HL-60 (cell line): ENCODE measurements around the gene CDC42BPG.

ENCODE experiments used
- GABPA ChIP-seq: IDR thresholded peaks from 2 replicates; pipeline ENCODE4 v1.6.1; 2012; ENCODE audit warnings: low read depth
- POLR2AphosphoS5 ChIP-seq: IDR thresholded peaks from 2 replicates; pipeline ENCODE4 v1.6.1; 2012; ENCODE audit warnings: low read depth
- SPI1 ChIP-seq: IDR thresholded peaks from 2 replicates; pipeline ENCODE4 v1.6.1; 2012; ENCODE audit warnings: low read depth, mild to moderate bottlenecking, borderline replicate concordance
- TF ChIP-seq, protein P1 (sequence below): IDR thresholded peaks from one replicate; pipeline ENCODE4 v1.5.1; 2011; ENCODE audit warnings: low read length, control low read depth, inconsistent platforms; ENCODE audit not compliant: insufficient read depth
- TF ChIP-seq, protein P2 (sequence below): IDR thresholded peaks from 2 replicates; pipeline ENCODE4 v1.6.1; 2012; ENCODE audit warnings: low read depth; ENCODE audit not compliant: insufficient replicate concordance

DNA sequence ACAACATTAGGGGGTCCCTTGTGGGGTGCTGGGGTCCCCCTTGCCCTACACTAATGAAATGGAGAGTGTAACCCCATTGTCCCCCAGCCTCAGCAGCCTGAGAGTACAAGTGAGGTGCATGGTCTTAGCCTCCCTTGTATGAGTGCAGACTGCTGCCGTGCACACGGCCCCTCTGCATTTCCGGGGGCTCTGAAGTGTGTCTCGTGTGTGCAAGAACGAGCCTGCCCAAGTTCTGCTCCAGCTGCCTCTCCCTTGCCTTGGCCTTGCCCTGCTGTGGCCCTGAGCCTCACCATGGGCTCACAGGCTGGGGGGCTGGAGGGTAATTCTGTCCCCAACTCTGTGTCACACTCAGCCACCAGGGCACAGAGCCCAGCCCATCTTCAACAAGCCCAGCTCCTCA is 39.1 kb upstream of the CDC42BPG start:
- TF ChIP-seq, protein P1, sequence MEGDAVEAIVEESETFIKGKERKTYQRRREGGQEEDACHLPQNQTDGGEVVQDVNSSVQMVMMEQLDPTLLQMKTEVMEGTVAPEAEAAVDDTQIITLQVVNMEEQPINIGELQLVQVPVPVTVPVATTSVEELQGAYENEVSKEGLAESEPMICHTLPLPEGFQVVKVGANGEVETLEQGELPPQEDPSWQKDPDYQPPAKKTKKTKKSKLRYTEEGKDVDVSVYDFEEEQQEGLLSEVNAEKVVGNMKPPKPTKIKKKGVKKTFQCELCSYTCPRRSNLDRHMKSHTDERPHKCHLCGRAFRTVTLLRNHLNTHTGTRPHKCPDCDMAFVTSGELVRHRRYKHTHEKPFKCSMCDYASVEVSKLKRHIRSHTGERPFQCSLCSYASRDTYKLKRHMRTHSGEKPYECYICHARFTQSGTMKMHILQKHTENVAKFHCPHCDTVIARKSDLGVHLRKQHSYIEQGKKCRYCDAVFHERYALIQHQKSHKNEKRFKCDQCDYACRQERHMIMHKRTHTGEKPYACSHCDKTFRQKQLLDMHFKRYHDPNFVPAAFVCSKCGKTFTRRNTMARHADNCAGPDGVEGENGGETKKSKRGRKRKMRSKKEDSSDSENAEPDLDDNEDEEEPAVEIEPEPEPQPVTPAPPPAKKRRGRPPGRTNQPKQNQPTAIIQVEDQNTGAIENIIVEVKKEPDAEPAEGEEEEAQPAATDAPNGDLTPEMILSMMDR: no peak
- TF ChIP-seq, protein P2, sequence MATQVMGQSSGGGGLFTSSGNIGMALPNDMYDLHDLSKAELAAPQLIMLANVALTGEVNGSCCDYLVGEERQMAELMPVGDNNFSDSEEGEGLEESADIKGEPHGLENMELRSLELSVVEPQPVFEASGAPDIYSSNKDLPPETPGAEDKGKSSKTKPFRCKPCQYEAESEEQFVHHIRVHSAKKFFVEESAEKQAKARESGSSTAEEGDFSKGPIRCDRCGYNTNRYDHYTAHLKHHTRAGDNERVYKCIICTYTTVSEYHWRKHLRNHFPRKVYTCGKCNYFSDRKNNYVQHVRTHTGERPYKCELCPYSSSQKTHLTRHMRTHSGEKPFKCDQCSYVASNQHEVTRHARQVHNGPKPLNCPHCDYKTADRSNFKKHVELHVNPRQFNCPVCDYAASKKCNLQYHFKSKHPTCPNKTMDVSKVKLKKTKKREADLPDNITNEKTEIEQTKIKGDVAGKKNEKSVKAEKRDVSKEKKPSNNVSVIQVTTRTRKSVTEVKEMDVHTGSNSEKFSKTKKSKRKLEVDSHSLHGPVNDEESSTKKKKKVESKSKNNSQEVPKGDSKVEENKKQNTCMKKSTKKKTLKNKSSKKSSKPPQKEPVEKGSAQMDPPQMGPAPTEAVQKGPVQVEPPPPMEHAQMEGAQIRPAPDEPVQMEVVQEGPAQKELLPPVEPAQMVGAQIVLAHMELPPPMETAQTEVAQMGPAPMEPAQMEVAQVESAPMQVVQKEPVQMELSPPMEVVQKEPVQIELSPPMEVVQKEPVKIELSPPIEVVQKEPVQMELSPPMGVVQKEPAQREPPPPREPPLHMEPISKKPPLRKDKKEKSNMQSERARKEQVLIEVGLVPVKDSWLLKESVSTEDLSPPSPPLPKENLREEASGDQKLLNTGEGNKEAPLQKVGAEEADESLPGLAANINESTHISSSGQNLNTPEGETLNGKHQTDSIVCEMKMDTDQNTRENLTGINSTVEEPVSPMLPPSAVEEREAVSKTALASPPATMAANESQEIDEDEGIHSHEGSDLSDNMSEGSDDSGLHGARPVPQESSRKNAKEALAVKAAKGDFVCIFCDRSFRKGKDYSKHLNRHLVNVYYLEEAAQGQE: no peak
- TF ChIP-seq GABPA: no peak
- TF ChIP-seq POLR2AphosphoS5: no peak
- no peak for TF ChIP-seq SPI1
